Measurements from ENCODE around the gene SLC16A7. TPM values are rescaled to one million over a fixed set of nuclear protein-coding genes. Genes with fewer than 3 reads are reported as not detected.

Gene SLC16A7
- total RNA-seq, 1 donor from 2014 or later, result 32.6 TPM

DNA sequence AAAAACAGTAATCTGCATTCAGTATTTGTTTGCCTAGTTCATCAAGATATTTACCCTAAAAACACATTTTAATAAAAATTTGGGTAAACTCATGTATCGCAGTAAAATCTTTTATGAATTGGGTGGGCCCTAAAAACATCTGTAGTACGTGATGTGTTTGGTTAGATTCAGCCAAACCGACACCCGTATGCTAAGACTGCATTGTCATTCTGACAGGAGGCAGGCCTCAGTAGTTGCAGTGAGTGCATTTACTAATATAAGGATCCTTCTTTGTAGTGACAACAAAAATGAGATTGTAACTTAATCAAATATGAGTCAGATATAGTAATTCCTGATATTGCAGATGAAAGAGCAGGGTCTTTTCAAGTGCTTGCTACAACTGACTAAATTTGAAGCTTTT, 191.8 kb downstream of the SLC16A7 start:
- Mint-ChIP-seq H3K9me3 (ENCODE audit: unreplicated experiment) (peaks cover 13% of the 10 kb centered on the region), H3K27ac (ENCODE audit: unreplicated experiment) (no peak overlapping the region), H3K27me3 (ENCODE audit: unreplicated experiment) (no peaks in the 10 kb centered on the region), H3K4me1 (ENCODE audit: unreplicated experiment) (no peaks in the 10 kb centered on the region), H3K36me3 (ENCODE audit: unreplicated experiment) (peaks cover 8% of the 10 kb centered on the region), H3K4me3 (ENCODE audit: unreplicated experiment) (no peak overlapping the region)
- TF ChIP-seq, protein P1, sequence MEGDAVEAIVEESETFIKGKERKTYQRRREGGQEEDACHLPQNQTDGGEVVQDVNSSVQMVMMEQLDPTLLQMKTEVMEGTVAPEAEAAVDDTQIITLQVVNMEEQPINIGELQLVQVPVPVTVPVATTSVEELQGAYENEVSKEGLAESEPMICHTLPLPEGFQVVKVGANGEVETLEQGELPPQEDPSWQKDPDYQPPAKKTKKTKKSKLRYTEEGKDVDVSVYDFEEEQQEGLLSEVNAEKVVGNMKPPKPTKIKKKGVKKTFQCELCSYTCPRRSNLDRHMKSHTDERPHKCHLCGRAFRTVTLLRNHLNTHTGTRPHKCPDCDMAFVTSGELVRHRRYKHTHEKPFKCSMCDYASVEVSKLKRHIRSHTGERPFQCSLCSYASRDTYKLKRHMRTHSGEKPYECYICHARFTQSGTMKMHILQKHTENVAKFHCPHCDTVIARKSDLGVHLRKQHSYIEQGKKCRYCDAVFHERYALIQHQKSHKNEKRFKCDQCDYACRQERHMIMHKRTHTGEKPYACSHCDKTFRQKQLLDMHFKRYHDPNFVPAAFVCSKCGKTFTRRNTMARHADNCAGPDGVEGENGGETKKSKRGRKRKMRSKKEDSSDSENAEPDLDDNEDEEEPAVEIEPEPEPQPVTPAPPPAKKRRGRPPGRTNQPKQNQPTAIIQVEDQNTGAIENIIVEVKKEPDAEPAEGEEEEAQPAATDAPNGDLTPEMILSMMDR (IDR thresholded peaks at IDR 0.05), result no peak
- DNase-seq (ENCODE audit: extremely low spot score, unreplicated experiment), result no peak

DNA sequence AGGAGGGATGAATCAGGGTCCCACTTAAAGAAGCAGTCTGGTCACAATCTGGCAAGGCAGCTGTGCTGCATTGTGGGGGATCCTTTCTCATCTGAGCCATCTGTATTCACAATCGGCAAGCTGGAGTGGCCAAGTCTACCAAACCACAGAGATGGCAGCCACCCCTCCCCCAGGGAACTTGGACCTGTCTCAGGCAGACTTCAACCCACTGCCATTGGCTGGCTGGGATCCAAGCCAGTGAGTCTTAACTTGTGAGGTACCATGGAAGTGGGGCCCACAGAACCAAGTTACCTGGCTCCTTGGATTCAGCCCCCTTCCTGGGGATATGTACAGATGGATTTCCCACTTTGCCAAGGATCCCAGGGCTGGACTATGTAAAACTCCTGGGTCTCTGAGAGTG, 196.8 kb downstream of the SLC16A7 start:
- Mint-ChIP-seq H3K4me3 (ENCODE audit: unreplicated experiment) (no peak overlapping the region), H3K27me3 (ENCODE audit: unreplicated experiment) (no peaks in the 10 kb centered on the region), H3K4me1 (ENCODE audit: unreplicated experiment) (no peaks in the 10 kb centered on the region), H3K9me3 (ENCODE audit: unreplicated experiment) (peaks cover 48% of the 10 kb centered on the region), H3K27ac (ENCODE audit: unreplicated experiment) (no peak overlapping the region), H3K36me3 (ENCODE audit: unreplicated experiment) (peaks cover 23% of the 10 kb centered on the region)
- TF ChIP-seq, protein P1 (IDR thresholded peaks at IDR 0.05), result no peak
- no peak for DNase-seq (ENCODE audit: extremely low spot score, unreplicated experiment)

DNA sequence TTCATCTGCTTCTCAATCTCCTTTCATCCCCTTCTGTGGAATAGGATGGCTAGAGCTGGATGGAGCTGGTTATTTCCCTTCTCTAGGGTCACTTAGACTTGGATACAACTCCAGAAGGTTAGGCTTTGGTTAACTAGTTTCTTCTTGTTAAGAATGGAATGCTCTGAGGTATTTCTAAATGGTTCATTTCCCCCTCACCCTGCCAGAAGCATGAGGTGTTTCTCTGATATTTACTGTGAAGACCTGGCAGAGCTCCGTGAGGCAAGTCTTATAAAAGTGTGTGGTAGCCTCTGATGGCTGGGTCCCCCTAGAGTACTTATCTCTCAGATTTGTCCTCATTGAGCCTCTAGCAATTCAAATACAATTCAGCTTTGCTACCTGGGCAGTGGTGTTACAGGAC, 207.9 kb downstream of the SLC16A7 start:
- Mint-ChIP-seq H3K4me1 (ENCODE audit: unreplicated experiment) (no peaks in the 10 kb centered on the region), H3K36me3 (ENCODE audit: unreplicated experiment) (peaks cover 5% of the 10 kb centered on the region), H3K27ac (ENCODE audit: unreplicated experiment) (no peak overlapping the region), H3K9me3 (ENCODE audit: unreplicated experiment) (peaks cover 35% of the 10 kb centered on the region), H3K27me3 (ENCODE audit: unreplicated experiment) (no peaks in the 10 kb centered on the region), H3K4me3 (ENCODE audit: unreplicated experiment) (no peak overlapping the region)
- no peak for DNase-seq (ENCODE audit: extremely low spot score, unreplicated experiment)
- TF ChIP-seq, protein P1 (IDR thresholded peaks at IDR 0.05), result no peak

DNA sequence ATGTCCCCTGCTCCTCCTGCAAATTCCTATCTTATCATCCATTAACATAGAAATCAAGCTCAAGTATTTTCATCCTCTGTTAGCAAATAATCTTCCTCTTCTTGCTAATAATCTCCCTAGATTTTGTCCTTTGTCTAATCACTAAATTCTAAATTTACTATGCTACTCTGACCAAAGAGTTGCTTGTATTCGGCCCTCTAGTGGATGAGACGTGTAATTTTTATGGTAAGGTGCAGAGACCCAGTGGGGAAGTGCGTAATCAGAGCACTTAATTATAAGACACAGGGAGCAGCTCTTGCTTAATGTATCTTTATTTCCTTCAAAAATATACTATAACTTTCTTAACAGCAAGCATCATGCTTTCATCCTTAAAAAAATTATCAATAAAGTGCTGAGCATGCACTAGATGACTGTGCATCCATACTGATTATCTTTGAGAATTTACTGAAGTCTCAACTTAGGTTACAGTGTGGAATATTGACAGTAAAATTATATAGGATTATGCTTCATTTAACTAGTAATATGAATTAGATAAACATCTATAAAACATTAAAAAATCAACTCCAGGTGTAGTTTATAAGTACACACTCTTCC, 212.6 kb downstream of the SLC16A7 start:
- no peak overlapping the region for H3K27ac Mint-ChIP-seq (ENCODE audit: unreplicated experiment)
- no peaks in the 10 kb centered on the region for H3K9me3 Mint-ChIP-seq (ENCODE audit: unreplicated experiment)
- H3K36me3 Mint-ChIP-seq (ENCODE audit: unreplicated experiment), result no peaks in the 10 kb centered on the region
- no peaks in the 10 kb centered on the region for H3K27me3 Mint-ChIP-seq (ENCODE audit: unreplicated experiment)
- no peak overlapping the region for H3K4me3 Mint-ChIP-seq (ENCODE audit: unreplicated experiment)
- TF ChIP-seq, protein P1 (IDR thresholded peaks at IDR 0.05), result peak; percentile 81
- DNase-seq (ENCODE audit: extremely low spot score, unreplicated experiment), result no peak
- no peaks in the 10 kb centered on the region for H3K4me1 Mint-ChIP-seq (ENCODE audit: unreplicated experiment)

- H3K27ac Mint-ChIP-seq (ENCODE audit: unreplicated experiment), result no peak overlapping the region
- H3K9me3 Mint-ChIP-seq (ENCODE audit: unreplicated experiment), result peaks cover 3% of the 10 kb centered on the region
- no peaks in the 10 kb centered on the region for H3K36me3 Mint-ChIP-seq (ENCODE audit: unreplicated experiment)
- TF ChIP-seq, protein P1 (IDR thresholded peaks at IDR 0.05), result no peak
- no peak for DNase-seq (ENCODE audit: extremely low spot score, unreplicated experiment)
- H3K4me3 Mint-ChIP-seq (ENCODE audit: unreplicated experiment), result no peak overlapping the region
- no peaks in the 10 kb centered on the region for H3K4me1 Mint-ChIP-seq (ENCODE audit: unreplicated experiment)
- no peaks in the 10 kb centered on the region for H3K27me3 Mint-ChIP-seq (ENCODE audit: unreplicated experiment)
Measured at GRCh38 chr12:59811991-59812390, 216.2 kb downstream of the SLC16A7 start.
